GM12878 (cell line): ENCODE measurements around the gene CELF2. TPM values are rescaled to one million over a fixed set of nuclear protein-coding genes. Genes with fewer than 3 reads are reported as not detected.

Source experiments
- ATAC-seq: fragments of 200-7000 bp; cut with Tn5 transposase; 3 replicates; pipeline ENCODE4 v1.9.1; 2020; ENCODE audit warnings: mild to moderate bottlenecking, moderate library complexity
- BruUV-seq: library from RNA; stranded (reverse); fragments of 400-500 nt; replicated peaks from 2 replicates; lab custom pipeline; 2021; lab: Mats Ljungman, UMichigan
- CTCF ChIA-PET: fragments of 300-600 bp; sonication (Branson Sonifier 250); formaldehyde crosslinking; extraction: SDS; loops from one replicate; lab custom pipeline; 2021; ENCODE audit warnings: inconsistent platforms; lab: Yijun Ruan, JAX
- POLR2A ChIA-PET: fragments of 350-600 bp; formaldehyde crosslinking; extraction: SDS; loops from one replicate; lab custom pipeline; 2021; ENCODE audit warnings: inconsistent platforms; lab: Charles Lee
- RAD21 ChIA-PET: fragments of 300-600 bp; sonication (Branson Sonifier 250); formaldehyde crosslinking; loops from one replicate; lab custom pipeline; 2023; ENCODE audit warnings: antibody characterized with exemption; ENCODE audit not compliant: unreplicated experiment; lab: Charles Lee
- SMC1A ChIA-PET: fragments of 300-600 bp; sonication (Branson Sonifier 250); formaldehyde crosslinking; loops from one replicate; lab custom pipeline; 2023; ENCODE audit not compliant: unreplicated experiment, uncharacterized antibody; lab: Charles Lee
- DNase-seq: peaks from one replicate; pipeline ENCODE4 v3.0.0-alpha.2; 2011; ENCODE audit warnings: low read depth, low spot score
- FAIRE-seq: peaks from 3 replicates; lab custom pipeline; 2011; peaks lifted over from hg19 to GRCh38; lab: Jason Lieb, UNC
- H2AFZ ChIP-seq: 2 replicates; pipeline ENCODE4 v1.6.0; 2011; ENCODE audit warnings: low read depth, low read length, control low read depth; ENCODE audit not compliant: control insufficient read depth
- H3K27ac ChIP-seq: 2 replicates; pipeline ENCODE4 v1.5.1; 2011; ENCODE audit warnings: control low read depth; ENCODE audit not compliant: control insufficient read depth, insufficient read depth
- H3K27me3 ChIP-seq, 2 experiments: replicated peaks in 1 of 2; 2 replicates each; pipeline versions ENCODE4 v1.6.0 to v1.6.1; 2011; ENCODE audit warnings: low read length in 1 of 2; ENCODE audit not compliant: control insufficient read depth in 2 of 2, insufficient read depth in 2 of 2
- H3K36me3 ChIP-seq, 2 experiments: 2 replicates each; pipeline ENCODE4 v1.5.1; 2011; ENCODE audit warnings: low read length in 1 of 2; ENCODE audit not compliant: control insufficient read depth in 2 of 2, insufficient read depth in 2 of 2
- H3K4me1 ChIP-seq: 2 replicates; pipeline ENCODE4 v1.6.1; 2011; ENCODE audit warnings: mild to moderate bottlenecking, low read length, moderate library complexity, mixed read lengths; ENCODE audit not compliant: control insufficient read depth, insufficient read depth
- H3K4me2 ChIP-seq: 2 replicates; pipeline ENCODE4 v1.6.0; 2011; ENCODE audit warnings: control low read depth; ENCODE audit not compliant: control insufficient read depth, insufficient read depth
- H3K4me3 ChIP-seq: fragments of 200-600 bp; sonication (generic); 2 replicates; pipeline ENCODE4 v1.5.1; 2016
- H3K79me2 ChIP-seq: 2 replicates; pipeline ENCODE4 v1.6.0; 2011; ENCODE audit warnings: low read length; ENCODE audit not compliant: control insufficient read depth, insufficient read depth
- H3K9ac ChIP-seq: 2 replicates; pipeline ENCODE4 v1.8.0; 2011; ENCODE audit warnings: low read length, control low read depth, mixed read lengths; ENCODE audit not compliant: control insufficient read depth, insufficient read depth
- H3K9me3 ChIP-seq: replicated peaks from 3 replicates; pipeline ENCODE4 v1.5.1; 2011; ENCODE audit warnings: mild to moderate bottlenecking, low read length; ENCODE audit not compliant: control insufficient read depth, insufficient read depth
- H4K20me1 ChIP-seq: 2 replicates; pipeline ENCODE4 v1.6.0; 2011; ENCODE audit not compliant: control insufficient read depth, insufficient read depth
- MLLT1 ChIP-seq: fragments of 450-650 bp; IDR thresholded peaks from 2 replicates; pipeline ENCODE4 v1.6.1; 2016; ENCODE audit warnings: mild to moderate bottlenecking
- POLR2AphosphoS2 ChIP-seq: IDR thresholded peaks from 2 replicates; pipeline ENCODE4 v1.6.1; 2011; ENCODE audit warnings: low read depth, mild to moderate bottlenecking, low read length, improper control_type of control experiment, moderate library complexity
- RCOR1 ChIP-seq: conservative IDR thresholded peaks from 2 replicates; pipeline ENCODE4 v1.6.1; 2012; ENCODE audit warnings: low read depth, low read length, improper control_type of control experiment
- SMAD1 ChIP-seq: fragments of 450-650 bp; IDR thresholded peaks from 2 replicates; pipeline ENCODE4 v1.6.1; 2018; ENCODE audit warnings: mild to moderate bottlenecking, low read depth; ENCODE audit not compliant: partially characterized antibody
- ZNF24 ChIP-seq: fragments of 450-650 bp; IDR thresholded peaks from 2 replicates; pipeline ENCODE4 v1.6.1; 2017; ENCODE audit warnings: antibody characterized with exemption, mild to moderate bottlenecking
- ZNF384 ChIP-seq: IDR thresholded peaks from 2 replicates; pipeline ENCODE4 v1.6.1; 2012; ENCODE audit warnings: low read depth, mild to moderate bottlenecking, low read length, improper control_type of control experiment, borderline replicate concordance
- WGBS: methylation state at CpG from one replicate; pipeline ENCODE4 v1.1.6; 2016; ENCODE audit warnings: low lambda C conversion rate; ENCODE audit not compliant: insufficient replicate concordance, insufficient coverage; ENCODE audit errors: missing lambda C conversion rate; 5-methylcytosine and 5-hydroxymethylcytosine counted together
- in situ Hi-C: fragments of 300-500 bp; cut with MboI; formaldehyde crosslinking; loops from 9 replicates; pipeline ENCODE4 v1.14.3; 2018; ENCODE audit warnings: mixed read lengths
- intact Hi-C: fragments of 100-400 bp; cut with micrococcal nuclease; formaldehyde crosslinking; loops from one replicate; pipeline ENCODE4 v1.14.2; 2022; ENCODE audit not compliant: unreplicated experiment
- polyA plus RNA-seq, 11 experiments: library from polyadenylated mRNA; depleted of rRNA in 4 of 11; unstranded in 6 of 11; stranded (reverse) in 5 of 11; fragments of >200 nt; fragmentation: Nextera tagmentation in 4 of 11; fragmentation: Illumina TruSeq in 1 of 11; extraction: Ambion mirVana in 4 of 11; extraction: Trizol in 1 of 11; gene quantifications; 1 replicate in 1 of 11; 2 replicates in 10 of 11; pipeline versions ENCODE4 v1.2.1 to v1.2.3, GENCODE V29; 2011 to 2016; ENCODE audit warnings: inconsistent platforms in 2 of 11, missing spikeins in 2 of 11, low read depth in 1 of 11
- total RNA-seq, 4 experiments: library from RNA; depleted of rRNA in 3 of 4; stranded (reverse); fragments of >200 nt in 3 of 4; fragmentation: Illumina TruSeq in 1 of 4; extraction: Trizol in 1 of 4; gene quantifications; 2 replicates each; pipeline versions ENCODE4 v1.2.1 to v1.2.3, GENCODE V29; 2013 to 2021

Gene CELF2
- total and polyA plus RNA-seq, 10 of the 15 experiments (the other 5 are each of a cell fraction or from before 2014, with no cell fraction given), result 20.8 to 129 (median 86.3) TPM

- DNase-seq, result no peak
- SMC1A ChIA-PET, result interaction anchor here (0.7 to 18.3 kb wide), 22 partner anchors 9 to 444 kb away, joined by 3 to 417 read pairs (median 6); no protein-coding TSS in a partner anchor
- Histone ChIP-seq H3K4me3 (peak overlapping the region; percentile 96), H3K27me3 (no peaks in the 10 kb centered on the region), H4K20me1 (no peaks in the 10 kb centered on the region), H3K79me2 (peaks cover 68% of the 10 kb centered on the region), H3K27ac (peak overlapping the region; percentile 95), H3K4me1 (peaks cover 28% of the 10 kb centered on the region), H3K36me3 (peaks cover 0 to 3% of the 10 kb centered on the region in 2 experiments; a peak in 2 of 4 replicates), H2AFZ (no peak overlapping the region; the same call in 1 of the 2 replicates), H3K9ac (peak overlapping the region; percentile 93), H3K4me2 (peak overlapping the region; percentile 100), H3K9me3 (no peaks in the 10 kb centered on the region)
- no peak for FAIRE-seq
- CTCF ChIA-PET, result interaction anchor here (0.7 to 4.7 kb wide), 17 partner anchors 9 to 1070 kb away, joined by 3 to 38 read pairs (median 5); no protein-coding TSS in a partner anchor
- POLR2A ChIA-PET, result interaction anchor here (0.6 to 4.1 kb wide), 16 partner anchors 12 to 117 kb away, joined by 3 to 106 read pairs (median 8); no protein-coding TSS in a partner anchor
- ATAC-seq, result no peak
- intact Hi-C loops (loop anchor here (2.0 to 10.0 kb wide), 2 partner anchors 14 to 440 kb away; no protein-coding TSS in a partner anchor), in situ Hi-C loops (no loop called here)
- RAD21 ChIA-PET, result interaction anchor here (0.7 to 7.3 kb wide), 25 partner anchors 10 to 555 kb away, joined by 3 to 87 read pairs (median 6); no protein-coding TSS in a partner anchor
- 0% methylated on average over 1 of the region's 1 CpG for WGBS
- TF ChIP-seq SMAD1 (peak; percentile 38), ZNF384 (peak; percentile 67), ZNF24 (no peak), POLR2AphosphoS2 (0 out of 2 replicates have a peak, but pooled peaks have one; percentile 7), RCOR1 (no peak), MLLT1 (peak; percentile 13; the same call in 1 of the 2 replicates)
- BruUV-seq, result no TSS peak
These were observed 146.8 kb downstream of the CELF2 start for GRCh38 chr10:11164551-11164802.
